ENCODE results near the gene FBXL4. TPM values are rescaled to one million over a fixed set of nuclear protein-coding genes. Genes with fewer than 3 reads are reported as not detected.

FBXL4 gene
- total and polyA plus RNA-seq, 7 donors = 3.4 to 15.5 (median 11.5) TPM

DNA sequence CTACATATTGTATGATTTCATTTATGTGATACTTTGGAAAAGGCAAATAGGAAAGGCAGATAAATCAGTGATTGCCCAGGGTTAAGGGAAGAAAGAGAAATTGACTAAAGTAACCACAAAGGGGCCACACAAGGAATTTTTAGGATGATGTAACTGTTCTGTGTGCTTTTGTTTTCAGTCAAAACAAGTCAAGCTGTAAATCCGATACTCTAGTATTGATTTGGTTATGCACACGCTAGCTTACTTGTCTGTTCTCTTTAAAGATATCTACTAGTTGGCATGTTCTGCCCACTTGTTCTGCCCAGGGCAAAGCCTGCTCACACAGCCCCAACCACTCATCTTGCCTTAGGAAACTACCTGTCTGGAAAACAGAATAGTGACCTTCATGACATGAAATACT lies 6.4 kb downstream of the FBXL4 start:
- Histone ChIP-seq H3K27me3 (ENCODE audit: insufficient read depth in 3 of 3, low read length in 2 of 3) (no peaks in the 10 kb centered on the region), H3K4me1 (peaks cover 16% of the 10 kb centered on the region), H3K36me3 (ENCODE audit: insufficient read depth in 1 of 2, low read depth in 1 of 2) (no peaks in the 10 kb centered on the region), H3K4me3 (no peak overlapping the region), H3K27ac (no peak overlapping the region), H3K9me3 (peaks cover 14% of the 10 kb centered on the region)
- WGBS, 3 donors = 78 to 98% (median 90%) methylated on average over 2 of the region's 2 CpGs
- intact Hi-C loops (cut with DNase I) = no loop called here
- DNase-seq (no peak), ATAC-seq (no peak)
- TF ChIP-seq, protein P1, sequence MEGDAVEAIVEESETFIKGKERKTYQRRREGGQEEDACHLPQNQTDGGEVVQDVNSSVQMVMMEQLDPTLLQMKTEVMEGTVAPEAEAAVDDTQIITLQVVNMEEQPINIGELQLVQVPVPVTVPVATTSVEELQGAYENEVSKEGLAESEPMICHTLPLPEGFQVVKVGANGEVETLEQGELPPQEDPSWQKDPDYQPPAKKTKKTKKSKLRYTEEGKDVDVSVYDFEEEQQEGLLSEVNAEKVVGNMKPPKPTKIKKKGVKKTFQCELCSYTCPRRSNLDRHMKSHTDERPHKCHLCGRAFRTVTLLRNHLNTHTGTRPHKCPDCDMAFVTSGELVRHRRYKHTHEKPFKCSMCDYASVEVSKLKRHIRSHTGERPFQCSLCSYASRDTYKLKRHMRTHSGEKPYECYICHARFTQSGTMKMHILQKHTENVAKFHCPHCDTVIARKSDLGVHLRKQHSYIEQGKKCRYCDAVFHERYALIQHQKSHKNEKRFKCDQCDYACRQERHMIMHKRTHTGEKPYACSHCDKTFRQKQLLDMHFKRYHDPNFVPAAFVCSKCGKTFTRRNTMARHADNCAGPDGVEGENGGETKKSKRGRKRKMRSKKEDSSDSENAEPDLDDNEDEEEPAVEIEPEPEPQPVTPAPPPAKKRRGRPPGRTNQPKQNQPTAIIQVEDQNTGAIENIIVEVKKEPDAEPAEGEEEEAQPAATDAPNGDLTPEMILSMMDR (IDR thresholded peaks at IDR 0.05) = no peak

DNA sequence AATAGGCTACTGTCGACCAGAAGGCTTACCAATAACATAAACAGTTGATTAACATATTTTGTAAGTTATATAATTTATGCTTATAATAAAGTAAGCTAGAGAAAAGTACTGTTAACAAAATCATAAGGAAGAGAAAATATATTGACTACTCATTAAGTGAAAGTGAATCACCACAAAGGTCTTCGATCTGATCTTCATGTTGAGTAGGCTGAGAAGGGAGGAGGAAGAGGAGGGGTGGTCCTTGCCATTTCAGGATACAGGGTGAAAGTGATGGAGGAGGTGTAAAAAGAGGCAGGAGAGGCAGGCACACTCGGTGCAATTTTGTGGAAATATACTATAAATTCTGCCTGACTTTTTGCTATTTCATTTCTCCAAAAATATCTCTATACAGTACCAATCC lies 10.4 kb downstream of the FBXL4 start:
- Histone ChIP-seq H3K9me3 (peaks cover 10% of the 10 kb centered on the region), H3K36me3 (ENCODE audit: insufficient read depth in 1 of 2, low read depth in 1 of 2) (no peaks in the 10 kb centered on the region), H3K27me3 (ENCODE audit: insufficient read depth in 3 of 3, low read length in 2 of 3) (no peaks in the 10 kb centered on the region), H3K4me3 (no peak overlapping the region), H3K4me1 (no peaks in the 10 kb centered on the region), H3K27ac (no peak overlapping the region)
- 92 to 95% (median 95%) methylated on average over 3 of the region's 3 CpGs for WGBS, 3 donors
- DNase-seq (no peak), ATAC-seq (no peak)
- TF ChIP-seq, protein P1 (IDR thresholded peaks at IDR 0.05) = no peak
- intact Hi-C loops (cut with DNase I) = no loop called here

DNA sequence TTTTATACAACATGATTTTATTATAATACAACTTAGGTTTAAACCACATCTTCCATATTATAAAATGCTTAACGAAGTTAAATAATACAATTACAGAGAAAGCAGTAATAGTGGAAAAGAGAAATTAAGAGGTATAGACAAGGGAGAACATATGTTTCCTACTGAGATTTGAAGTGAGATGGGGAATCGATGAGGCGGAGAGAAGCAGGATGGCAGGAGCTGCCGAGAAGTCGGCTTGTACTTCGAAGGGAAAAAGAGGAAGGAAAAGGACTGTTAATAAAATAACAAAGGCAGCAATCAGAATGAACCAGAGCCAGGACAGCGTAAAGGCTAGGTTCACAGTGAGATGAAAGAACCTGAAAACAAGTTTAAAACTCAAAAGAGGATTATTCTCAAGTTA lies 15.4 kb downstream of the FBXL4 start:
- no peak overlapping the region for H3K4me3 ChIP-seq
- no peaks in the 10 kb centered on the region for H3K4me1 ChIP-seq
- TF ChIP-seq, protein P1 (IDR thresholded peaks at IDR 0.05) = no peak
- intact Hi-C loops (cut with DNase I) = no loop called here
- no peaks in the 10 kb centered on the region for H3K27me3 ChIP-seq (ENCODE audit: insufficient read depth in 3 of 3, low read length in 2 of 3)
- ATAC-seq (no peak), DNase-seq (no peak)
- H3K27ac ChIP-seq = no peak overlapping the region
- WGBS, 3 donors = 59 to 71% (median 67%) methylated on average over 7 of the region's 7 CpGs
- H3K9me3 ChIP-seq = no peaks in the 10 kb centered on the region
- H3K36me3 ChIP-seq (ENCODE audit: insufficient read depth in 1 of 2, low read depth in 1 of 2) = no peaks in the 10 kb centered on the region

DNA sequence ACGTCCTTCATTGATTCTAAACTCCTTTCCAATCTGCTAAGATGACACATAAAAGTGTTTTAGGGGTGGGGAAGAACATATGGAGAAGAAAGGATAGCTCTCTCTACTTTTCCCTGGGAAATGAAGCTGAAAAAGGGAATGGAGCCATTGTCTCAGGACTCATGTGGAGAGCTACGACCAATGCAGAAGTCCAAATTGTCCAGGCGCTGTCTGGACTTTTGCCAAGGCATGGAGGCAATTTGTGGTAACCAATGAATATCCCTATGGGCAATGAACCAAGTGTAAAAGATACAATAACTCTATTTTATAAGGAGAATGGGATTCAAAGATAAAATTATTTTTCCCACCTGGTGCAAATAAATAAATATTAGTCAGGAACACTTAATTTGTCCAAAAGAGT lies 16.1 kb downstream of the FBXL4 start:
- no peaks in the 10 kb centered on the region for H3K9me3 ChIP-seq
- intact Hi-C loops (cut with DNase I) = no loop called here
- TF ChIP-seq, protein P1 (IDR thresholded peaks at IDR 0.05) = no peak
- H3K36me3 ChIP-seq (ENCODE audit: insufficient read depth in 1 of 2, low read depth in 1 of 2) = peaks cover 0 to 5% of the 10 kb centered on the region in 2 donors
- DNase-seq (no peak), ATAC-seq (no peak)
- no peak overlapping the region for H3K4me3 ChIP-seq
- WGBS, 3 donors = 71 to 81% (median 73%) methylated on average over 3 of the region's 3 CpGs
- no peaks in the 10 kb centered on the region for H3K4me1 ChIP-seq
- no peaks in the 10 kb centered on the region for H3K27me3 ChIP-seq (ENCODE audit: insufficient read depth in 3 of 3, low read length in 2 of 3)
- H3K27ac ChIP-seq = no peak overlapping the region

DNA sequence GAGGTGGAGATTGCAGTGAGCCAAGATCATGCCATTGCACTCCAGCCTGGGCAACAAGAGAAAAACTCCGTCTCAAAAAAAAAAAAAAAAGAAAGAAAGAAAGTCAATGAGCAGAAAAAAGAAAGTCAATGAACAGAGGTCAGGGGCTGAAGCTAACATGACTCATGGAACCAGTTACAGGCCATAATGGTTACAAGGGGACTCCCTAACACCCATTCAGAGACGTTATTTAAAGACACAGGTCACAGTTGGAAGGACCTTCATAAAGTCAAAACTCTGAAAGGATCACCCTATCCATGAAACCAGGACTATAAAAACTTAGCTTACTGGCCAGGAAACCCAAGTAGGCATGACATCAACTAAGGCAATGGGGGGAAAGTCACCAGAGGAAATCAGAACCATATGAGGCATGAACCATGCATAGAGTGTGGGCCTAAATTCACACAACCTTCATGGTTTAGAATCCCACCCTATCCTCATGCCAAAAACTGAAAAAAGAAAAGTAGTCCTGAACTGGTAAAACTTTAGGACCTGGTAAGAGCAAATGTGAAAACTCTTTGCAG lies 18.2 kb downstream of the FBXL4 start:
- Histone ChIP-seq H3K36me3 (ENCODE audit: insufficient read depth in 1 of 2, low read depth in 1 of 2) (peaks cover 0 to 17% of the 10 kb centered on the region in 2 donors), H3K27ac (no peak overlapping the region), H3K27me3 (ENCODE audit: insufficient read depth in 3 of 3, low read length in 2 of 3) (no peaks in the 10 kb centered on the region), H3K9me3 (no peaks in the 10 kb centered on the region), H3K4me3 (no peak overlapping the region), H3K4me1 (peaks cover 10% of the 10 kb centered on the region)
- ATAC-seq (no peak), DNase-seq (no peak)
- intact Hi-C loops (cut with DNase I) = no loop called here
- WGBS, 3 donors = 63 to 75% (median 75%) methylated on average over 2 of the region's 2 CpGs
- TF ChIP-seq, protein P1 (IDR thresholded peaks at IDR 0.05) = no peak

Data from psoas muscle (tissue), 8 donors.